Transverse colon (tissue), 4 donors: ENCODE results near the gene RALGAPA1. TPM values are rescaled to one million over a fixed set of nuclear protein-coding genes. Genes with fewer than 3 reads are reported as not detected.

Experiments
- DNase-seq: peaks from one replicate; pipeline ENCODE4 v3.0.0-alpha.2; 2019
- H3K27ac ChIP-seq, 4 donors: fragments of 200-600 bp; sonication (generic); 2 replicates each; pipeline ENCODE4 v1.5.1; 2016 to 2018; ENCODE audit warnings: inconsistent platforms in 4 of 4
- H3K27me3 ChIP-seq: fragments of 200-600 bp; sonication (generic); 2 replicates; pipeline ENCODE4 v1.5.1; 2017; ENCODE audit warnings: inconsistent platforms
- H3K36me3 ChIP-seq, 4 donors: fragments of 200-600 bp; sonication (generic); 2 replicates each; pipeline ENCODE4 v1.5.1; 2017 to 2019; ENCODE audit warnings: inconsistent platforms in 4 of 4
- H3K4me1 ChIP-seq, 4 donors: fragments of 200-600 bp; sonication (generic); 2 replicates each; pipeline ENCODE4 v1.5.1; 2017 to 2020; ENCODE audit warnings: inconsistent platforms in 4 of 4
- H3K4me3 ChIP-seq, 4 donors: fragments of 200-600 bp; sonication (generic); 1 replicate in 1 of 4; 2 replicates in 3 of 4; pipeline versions ENCODE4 v1.5.1 to v1.6.1; 2017 to 2019; ENCODE audit warnings: inconsistent platforms in 4 of 4
- H3K9me3 ChIP-seq, 2 donors: fragments of 200-600 bp; sonication (generic); 2 replicates each; pipeline ENCODE4 v1.5.1; 2017 to 2019; ENCODE audit warnings: inconsistent platforms in 2 of 2
- EP300 ChIP-seq: sonication (generic); formaldehyde crosslinking; IDR thresholded peaks from one replicate; pipeline ENCODE4 v1.6.1; 2017; ENCODE audit warnings: antibody characterized with exemption, low read depth
- POLR2A ChIP-seq: fragments of 450-650 bp; IDR thresholded peaks from one replicate; pipeline ENCODE4 v1.6.1; 2016; ENCODE audit warnings: antibody characterized with exemption, mild to moderate bottlenecking, moderate library complexity
- POLR2AphosphoS5 ChIP-seq, 3 donors: sonication (generic); formaldehyde crosslinking; IDR thresholded peaks; one replicate each; pipeline ENCODE4 v1.6.1; 2016; ENCODE audit warnings: antibody characterized with exemption in 3 of 3
- WGBS, 2 donors: methylation state at CpG; one replicate each; pipeline ENCODE4 v1.1.5; 2018; ENCODE audit warnings: low coverage in 1 of 2; 5-methylcytosine and 5-hydroxymethylcytosine counted together
- in situ Hi-C, 4 donors: fragments of 200-750 bp; cut with MboI; loops; one replicate each; pipeline versions ENCODE4 v1.15.0 to v1.15.1; 2017; ENCODE audit warnings: low sequenced_read_pairs in 3 of 4, low pct_ligation_motif_present in 1 of 4, low pct_unique_long_range_greater_than_20kb in 1 of 4
- intact Hi-C: fragments of 100-400 bp; cut with DNase I; formaldehyde crosslinking; loops from one replicate; pipeline ENCODE4 v1.15.1; 2023; ENCODE audit warnings: low total_unique reads
- total RNA-seq, 4 donors: library from RNA; depleted of rRNA; stranded (reverse); fragments of >200 nt; gene quantifications; one replicate each; pipeline ENCODE4 v1.1.0, GENCODE V29; 2016
- TF ChIP-seq, protein P1 (sequence below), 5 experiments: fragments of 200-600 bp in 3 of 5; fragments of 450-650 bp in 2 of 5; sonication (generic) in 3 of 5; IDR thresholded peaks; 1 replicate in 2 of 5; 2 replicates in 3 of 5; pipeline ENCODE4 v1.5.1; 2016 to 2017; ENCODE audit warnings: antibody characterized with exemption in 5 of 5, inconsistent platforms in 3 of 5, mild to moderate bottlenecking in 2 of 5, moderate library complexity in 1 of 5

The RALGAPA1 gene
- total RNA-seq, 4 donors from 2014 or later = 84.7 to 122 (median 119) TPM

DNA sequence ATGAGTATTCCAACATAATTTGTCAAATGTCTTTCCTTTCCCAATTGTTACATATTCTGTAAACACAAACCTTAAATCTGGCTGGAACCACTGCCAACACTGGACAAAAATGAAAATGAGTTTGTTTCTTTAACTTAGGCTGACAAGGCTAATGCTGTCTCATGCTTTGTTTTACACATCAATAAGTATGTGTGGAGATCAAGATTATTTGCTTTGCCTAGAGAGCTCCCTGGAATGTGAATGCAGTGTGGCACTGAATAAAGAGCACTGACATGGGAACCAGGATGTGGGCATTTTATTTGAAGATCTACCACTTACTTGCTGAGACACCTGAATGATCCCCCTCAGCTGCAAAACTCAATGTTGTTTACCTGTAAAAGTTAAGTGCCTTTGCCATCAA lies 61.7 kb downstream of the RALGAPA1 start:
- Histone ChIP-seq H3K4me1 (no peaks in the 10 kb centered on the region), H3K9me3 (no peaks in the 10 kb centered on the region), H3K36me3 (peaks cover 0 to 57% (median 14%) of the 10 kb centered on the region in 4 donors), H3K27me3 (no peaks in the 10 kb centered on the region), H3K27ac (no peak overlapping the region), H3K4me3 (no peak overlapping the region)
- no peak for TF ChIP-seq EP300
- TF ChIP-seq, protein P1, sequence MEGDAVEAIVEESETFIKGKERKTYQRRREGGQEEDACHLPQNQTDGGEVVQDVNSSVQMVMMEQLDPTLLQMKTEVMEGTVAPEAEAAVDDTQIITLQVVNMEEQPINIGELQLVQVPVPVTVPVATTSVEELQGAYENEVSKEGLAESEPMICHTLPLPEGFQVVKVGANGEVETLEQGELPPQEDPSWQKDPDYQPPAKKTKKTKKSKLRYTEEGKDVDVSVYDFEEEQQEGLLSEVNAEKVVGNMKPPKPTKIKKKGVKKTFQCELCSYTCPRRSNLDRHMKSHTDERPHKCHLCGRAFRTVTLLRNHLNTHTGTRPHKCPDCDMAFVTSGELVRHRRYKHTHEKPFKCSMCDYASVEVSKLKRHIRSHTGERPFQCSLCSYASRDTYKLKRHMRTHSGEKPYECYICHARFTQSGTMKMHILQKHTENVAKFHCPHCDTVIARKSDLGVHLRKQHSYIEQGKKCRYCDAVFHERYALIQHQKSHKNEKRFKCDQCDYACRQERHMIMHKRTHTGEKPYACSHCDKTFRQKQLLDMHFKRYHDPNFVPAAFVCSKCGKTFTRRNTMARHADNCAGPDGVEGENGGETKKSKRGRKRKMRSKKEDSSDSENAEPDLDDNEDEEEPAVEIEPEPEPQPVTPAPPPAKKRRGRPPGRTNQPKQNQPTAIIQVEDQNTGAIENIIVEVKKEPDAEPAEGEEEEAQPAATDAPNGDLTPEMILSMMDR (IDR thresholded peaks at IDR 0.05) = no peak
- TF ChIP-seq POLR2A = no peak
- no peak for TF ChIP-seq POLR2AphosphoS5 (IDR thresholded peaks at IDR 0.05)
- in situ Hi-C loops = no loop called here
- intact Hi-C loops = no loop called here
- no peak for DNase-seq

DNA sequence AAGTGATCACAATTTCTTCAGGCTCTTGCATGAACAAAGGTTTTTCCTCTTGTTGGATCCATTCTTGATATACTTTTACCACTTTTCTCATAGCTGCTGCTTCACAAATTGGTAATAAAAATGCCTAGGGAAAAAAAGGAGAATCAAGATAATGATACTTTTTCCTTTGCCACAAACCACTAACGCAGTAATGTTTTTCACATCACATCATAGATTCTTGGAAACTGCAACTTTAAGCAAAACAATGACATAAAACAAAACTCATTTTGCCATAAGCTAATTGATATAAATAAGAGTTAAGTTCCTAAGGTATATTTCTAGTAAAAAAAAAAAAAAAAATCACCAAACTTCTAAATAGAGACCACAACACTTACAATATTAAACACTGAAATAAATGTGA lies 66.7 kb downstream of the RALGAPA1 start:
- no peaks in the 10 kb centered on the region for H3K9me3 ChIP-seq
- peaks cover 0 to 22% (median 11%) of the 10 kb centered on the region in 4 donors for H3K36me3 ChIP-seq
- WGBS, 2 donors = 82 to 88% methylated on average over 1 of the region's 1 CpG
- TF ChIP-seq EP300 (no peak), POLR2AphosphoS5 (IDR thresholded peaks at IDR 0.05) (no peak), POLR2A (no peak)
- TF ChIP-seq, protein P1 (IDR thresholded peaks at IDR 0.05) = no peak
- in situ Hi-C loops (no loop called here), intact Hi-C loops (no loop called here)
- no peak overlapping the region for H3K27ac ChIP-seq
- no peak for DNase-seq
- H3K4me1 ChIP-seq = no peaks in the 10 kb centered on the region
- no peaks in the 10 kb centered on the region for H3K27me3 ChIP-seq
- no peak overlapping the region for H3K4me3 ChIP-seq

DNA sequence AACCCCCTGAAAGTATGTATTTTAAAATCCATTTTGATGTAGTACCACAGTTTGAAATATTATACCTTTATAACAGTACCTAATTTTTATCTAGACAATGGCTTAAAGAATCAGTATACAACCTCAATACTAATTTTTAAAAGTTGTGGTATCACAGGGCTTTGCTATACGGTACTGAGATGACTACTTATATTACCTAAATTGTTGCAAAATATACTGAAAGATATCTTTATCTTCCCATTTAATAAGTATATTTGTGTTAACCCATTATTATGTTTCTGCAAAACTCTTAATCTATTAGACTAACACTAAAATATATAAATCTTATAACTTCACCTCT lies 67.1 kb downstream of the RALGAPA1 start:
- WGBS, 2 donors = 83 to 89% methylated on average over 1 of the region's 1 CpG
- no peaks in the 10 kb centered on the region for H3K9me3 ChIP-seq
- no peak for DNase-seq
- TF ChIP-seq POLR2A (no peak), POLR2AphosphoS5 (IDR thresholded peaks at IDR 0.05) (no peak), EP300 (no peak)
- TF ChIP-seq, protein P1 (IDR thresholded peaks at IDR 0.05) = no peak
- H3K4me1 ChIP-seq = no peaks in the 10 kb centered on the region
- intact Hi-C loops (no loop called here), in situ Hi-C loops (no loop called here)
- H3K27me3 ChIP-seq = no peaks in the 10 kb centered on the region
- H3K27ac ChIP-seq = no peak overlapping the region
- H3K36me3 ChIP-seq = peaks cover 0 to 18% (median 9%) of the 10 kb centered on the region in 4 donors
- no peak overlapping the region for H3K4me3 ChIP-seq

DNA sequence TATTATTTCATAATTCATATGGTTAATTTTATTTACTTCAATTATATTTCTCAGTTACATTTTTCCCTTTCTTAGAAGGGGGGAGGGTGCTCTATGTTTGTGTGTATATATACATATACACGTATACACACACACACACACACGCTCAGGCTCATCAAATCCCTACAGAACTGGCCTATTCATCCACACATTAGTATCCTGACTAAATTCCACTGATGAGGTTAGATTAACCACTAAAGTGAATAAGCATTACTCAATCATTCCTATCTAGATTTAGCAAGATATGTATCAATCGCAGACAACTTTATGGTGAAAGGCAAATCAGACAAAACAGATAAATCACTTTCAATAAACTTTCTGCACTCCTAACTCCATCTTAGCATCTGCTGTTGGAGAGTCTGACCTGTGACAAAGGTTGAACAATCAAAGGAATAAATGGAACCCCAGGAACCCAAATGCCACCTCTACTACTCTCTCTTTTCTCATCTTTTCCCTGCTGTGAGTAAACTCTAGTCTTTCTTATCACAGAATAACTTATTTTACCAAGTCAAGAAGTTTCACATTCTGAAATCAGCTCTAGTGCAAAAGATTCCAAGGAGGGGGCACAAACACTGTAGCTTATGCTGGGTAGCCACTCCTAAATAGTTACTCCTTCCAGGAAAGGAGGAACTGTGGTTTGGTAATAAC lies 67.6 kb downstream of the RALGAPA1 start:
- in situ Hi-C loops = no loop called here

More for the DNA sequence above, 67.6 kb downstream of the RALGAPA1 start:
- DNase-seq = no peak
- Histone ChIP-seq H3K27me3 (no peaks in the 10 kb centered on the region), H3K4me3 (no peak overlapping the region), H3K4me1 (no peaks in the 10 kb centered on the region), H3K27ac (no peak overlapping the region), H3K9me3 (no peaks in the 10 kb centered on the region), H3K36me3 (peaks cover 0 to 19% (median 9%) of the 10 kb centered on the region in 4 donors)
- WGBS, 2 donors = 93 to 95% methylated on average over 3 of the region's 3 CpGs
- intact Hi-C loops = no loop called here
- TF ChIP-seq POLR2AphosphoS5 (IDR thresholded peaks at IDR 0.05) (no peak), POLR2A (no peak)
- TF ChIP-seq, protein P1 (IDR thresholded peaks at IDR 0.05) = no peak
